IPS-NIHi7 (cell line): ENCODE measurements around the gene SNX14.
"Not testable (repeated sequence)": the region's sequence is repeated elsewhere in the genome, so short reads cannot be mapped to it uniquely, and the experiment has no call there.

Experiments used
- DNase-seq: peaks from one replicate; pipeline ENCODE4 v3.0.0; 2012; ENCODE audit warnings: mixed read lengths; ENCODE audit errors: extremely low spot score

SNX14 gene

DNA sequence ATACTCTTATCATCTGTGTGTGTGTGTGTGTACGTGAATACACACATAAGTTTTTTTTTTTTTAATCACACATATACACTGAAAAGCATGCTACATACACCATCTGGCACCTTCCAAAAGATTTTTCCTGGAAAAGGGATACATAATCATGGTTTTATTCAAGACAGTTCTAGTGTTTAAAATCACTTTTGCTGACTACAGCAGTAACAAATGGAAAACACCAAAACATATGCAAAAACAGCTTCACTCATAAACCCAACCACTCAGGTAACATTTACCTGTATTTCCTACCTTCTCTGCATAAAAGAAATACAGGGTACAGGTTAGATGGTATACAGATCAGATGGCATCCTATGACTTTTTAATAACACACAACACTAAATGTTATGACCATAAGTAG lies 2.5 kb downstream of the SNX14 start:
- no peak for DNase-seq

DNA sequence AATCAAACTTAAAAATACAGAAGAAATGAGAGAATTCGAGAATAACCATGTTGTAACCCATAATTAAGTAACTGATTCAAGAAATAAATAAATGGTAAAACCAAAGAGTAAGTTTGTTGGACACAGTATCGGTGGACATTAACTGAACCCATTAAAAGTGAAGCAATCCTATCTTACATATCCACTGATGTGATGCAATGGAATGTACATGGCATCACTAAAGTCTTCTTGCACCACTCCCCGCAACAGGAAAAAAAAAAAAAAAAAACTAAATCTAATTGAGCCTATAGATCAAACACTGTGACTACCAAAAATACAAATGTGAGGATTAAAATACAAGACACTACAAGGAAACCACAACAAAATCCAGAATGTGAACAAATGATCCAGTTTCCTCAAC lies 7.9 kb downstream of the SNX14 start:
- no peak for DNase-seq

DNA sequence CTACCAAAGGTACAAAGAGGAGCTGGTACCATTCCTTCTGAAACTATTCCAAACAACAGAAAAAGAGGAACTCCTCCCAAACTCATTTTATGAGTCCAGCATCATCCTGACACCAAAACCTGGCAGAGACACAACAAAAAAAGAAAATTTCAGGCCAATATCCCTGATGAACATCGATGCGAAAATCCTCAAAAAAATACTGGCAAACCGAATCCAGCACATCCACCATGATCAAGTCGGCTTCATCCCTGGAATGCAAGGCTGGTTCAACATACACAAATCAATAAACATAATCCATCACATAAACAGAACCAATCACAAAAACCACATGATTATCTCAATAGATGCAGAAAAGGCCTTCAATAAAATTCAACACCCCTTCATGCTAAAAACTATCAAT lies 10.8 kb downstream of the SNX14 start:
- DNase-seq = not testable (repeated sequence)

DNA sequence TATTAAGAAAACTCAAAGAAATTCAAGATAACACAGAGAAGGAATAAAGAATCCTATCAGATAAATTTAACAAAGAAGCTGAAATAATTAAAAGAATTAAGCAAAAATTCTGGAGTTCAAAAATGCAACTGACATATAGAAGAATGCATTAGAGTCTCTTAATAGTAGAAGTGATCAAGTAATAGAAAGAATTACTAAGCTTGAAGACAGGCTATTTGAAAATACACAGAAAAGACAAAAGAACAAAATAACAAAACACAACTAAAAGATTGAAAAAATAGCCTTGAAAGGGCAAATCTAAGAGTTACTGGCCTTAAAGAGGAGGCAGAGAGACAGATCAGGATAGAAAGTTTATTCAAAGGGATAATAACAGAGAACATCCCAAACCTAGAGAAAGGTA lies 12.1 kb downstream of the SNX14 start:
- DNase-seq = no peak

DNA sequence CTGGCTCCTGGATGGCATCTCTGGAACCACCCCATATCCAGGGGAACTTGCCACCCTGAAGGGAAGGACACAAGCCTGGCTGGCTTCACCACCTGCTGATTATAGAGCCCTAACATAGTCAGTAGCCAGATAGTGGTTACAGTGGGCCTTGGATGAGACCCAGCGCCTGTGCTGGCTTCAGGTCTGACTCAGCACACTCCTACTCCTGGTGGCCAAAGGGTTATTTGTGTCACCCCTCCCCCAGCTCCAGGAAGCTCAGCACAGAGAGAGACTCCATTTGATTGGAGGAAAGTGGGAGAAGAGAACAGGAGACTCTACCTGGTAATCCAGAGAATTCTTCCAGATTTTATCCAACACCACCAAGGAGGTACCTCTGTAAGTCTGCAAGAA lies 12.8 kb downstream of the SNX14 start:
- DNase-seq = peak; percentile 30

DNA sequence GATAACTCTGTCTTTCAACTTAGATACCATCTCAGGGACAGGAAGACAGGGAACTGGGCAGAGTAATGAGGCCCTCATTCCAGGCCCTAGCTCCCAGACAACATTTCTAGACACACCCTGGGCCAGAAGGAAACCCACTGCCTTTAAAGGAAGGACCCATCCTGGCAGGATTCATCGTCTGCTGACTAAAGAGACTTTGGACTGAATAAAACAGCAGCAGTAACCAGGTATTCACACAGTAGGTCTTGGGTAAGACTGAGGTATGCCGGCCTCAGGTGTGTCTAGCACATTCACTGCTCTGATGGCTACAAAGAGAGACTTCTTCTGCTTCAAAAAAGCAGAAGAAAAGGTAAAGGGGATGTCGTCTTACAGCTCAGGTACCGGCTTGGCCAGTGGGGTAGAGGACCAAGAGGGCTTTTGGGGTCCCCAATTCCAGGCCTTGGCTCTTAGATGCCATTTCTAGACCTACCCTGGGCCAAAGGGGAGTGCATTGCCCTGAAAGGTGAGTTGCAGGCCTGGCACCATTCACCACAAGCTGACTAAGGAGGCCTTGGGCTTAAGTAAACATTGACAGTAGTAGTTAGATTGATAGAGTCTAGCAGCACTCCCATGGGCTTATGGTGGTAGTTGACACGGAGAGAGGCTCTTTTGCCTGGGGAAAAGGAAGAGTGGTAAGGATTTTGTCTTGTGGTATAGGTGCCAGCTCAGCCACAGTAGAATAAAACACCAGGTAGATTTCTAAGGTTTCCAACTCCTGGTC lies 13.4 kb downstream of the SNX14 start:
- DNase-seq = no peak

DNA sequence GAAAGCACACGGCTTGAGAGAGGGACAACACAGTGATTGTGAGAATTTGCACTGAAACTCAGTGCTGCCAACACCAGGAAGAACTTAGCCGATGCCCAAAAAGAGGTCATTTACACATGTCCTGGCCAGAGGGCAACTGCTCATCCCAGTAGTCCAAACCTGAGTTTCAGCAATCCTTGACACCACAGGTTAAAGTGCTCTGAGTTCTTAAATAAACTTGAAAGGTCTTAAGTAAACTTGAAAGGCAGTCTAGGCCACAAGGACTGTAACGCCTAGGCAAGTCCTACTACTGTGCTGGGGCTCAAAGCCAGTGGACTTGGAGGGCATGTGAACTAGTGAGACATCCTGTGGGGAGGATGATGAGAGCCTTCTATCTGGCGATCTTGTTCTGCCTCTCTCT lies 14.1 kb downstream of the SNX14 start:
- no peak for DNase-seq

DNA sequence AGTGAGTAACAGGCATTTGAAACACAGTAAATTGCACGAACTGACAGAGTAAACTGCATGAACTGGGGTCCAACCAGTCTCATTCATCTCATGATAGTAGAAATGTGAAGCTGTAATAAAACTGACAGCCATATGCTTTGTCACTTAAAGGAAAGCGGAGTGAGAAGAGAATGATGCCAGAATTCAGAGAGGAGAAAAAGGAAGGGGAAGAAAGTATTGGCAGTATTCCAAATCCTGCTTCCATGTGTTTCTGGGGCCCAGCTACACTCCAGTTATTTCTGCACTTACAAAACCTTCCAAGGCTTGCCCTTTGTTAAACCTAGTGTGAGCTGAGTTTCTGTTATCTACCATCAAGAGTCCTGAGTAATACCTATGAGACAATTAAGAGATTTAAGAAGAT lies 17.2 kb downstream of the SNX14 start:
- no peak for DNase-seq

DNA sequence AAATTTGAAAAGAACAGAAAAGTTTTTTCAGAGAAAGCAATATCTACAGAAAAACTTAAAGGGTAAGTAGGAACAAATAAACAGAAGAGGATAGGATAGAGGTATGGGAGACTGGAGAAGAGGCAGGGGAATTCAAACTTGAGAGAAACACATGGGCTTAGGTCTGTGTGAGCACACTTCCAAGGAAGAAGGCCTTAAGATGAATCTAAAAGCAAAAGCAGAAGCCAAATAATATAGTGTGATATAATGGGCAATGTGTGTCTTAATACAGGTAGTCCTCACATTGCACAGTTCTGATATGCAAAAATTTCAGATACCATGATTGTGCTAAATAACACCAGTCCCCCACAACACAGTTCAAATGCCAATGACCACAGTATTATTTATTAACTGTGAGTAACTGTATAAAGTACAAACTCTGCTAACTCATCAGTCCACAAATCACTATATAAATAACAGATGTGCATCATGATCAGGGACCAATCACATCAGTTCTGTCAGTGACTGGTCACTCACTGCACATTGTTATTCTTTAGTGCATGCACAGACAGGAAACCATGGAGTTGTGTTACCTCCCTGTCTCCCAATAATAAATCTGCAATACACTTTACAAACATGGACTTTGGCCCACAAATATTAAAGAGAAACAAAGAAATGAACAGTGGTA lies 18.6 kb downstream of the SNX14 start:
- DNase-seq = no peak

DNA sequence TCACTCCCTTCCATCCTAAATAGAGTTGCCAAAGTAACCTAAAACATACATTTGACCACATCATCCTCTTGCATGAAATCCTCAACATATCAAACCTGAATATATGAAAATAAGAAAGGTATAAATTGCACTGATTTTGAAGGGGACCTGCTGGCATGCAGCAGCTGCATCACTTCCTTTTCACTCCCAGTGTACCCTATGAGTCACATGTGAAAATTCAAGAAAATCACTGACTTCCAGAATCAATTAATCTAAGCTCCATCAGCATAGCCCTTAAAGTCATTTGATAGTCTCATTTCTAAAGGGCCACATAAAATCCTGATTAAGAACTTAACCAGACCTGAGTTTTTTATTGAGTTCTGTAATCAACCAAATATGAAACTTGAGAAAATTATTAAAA lies 24.3 kb downstream of the SNX14 start:
- no peak for DNase-seq

DNA sequence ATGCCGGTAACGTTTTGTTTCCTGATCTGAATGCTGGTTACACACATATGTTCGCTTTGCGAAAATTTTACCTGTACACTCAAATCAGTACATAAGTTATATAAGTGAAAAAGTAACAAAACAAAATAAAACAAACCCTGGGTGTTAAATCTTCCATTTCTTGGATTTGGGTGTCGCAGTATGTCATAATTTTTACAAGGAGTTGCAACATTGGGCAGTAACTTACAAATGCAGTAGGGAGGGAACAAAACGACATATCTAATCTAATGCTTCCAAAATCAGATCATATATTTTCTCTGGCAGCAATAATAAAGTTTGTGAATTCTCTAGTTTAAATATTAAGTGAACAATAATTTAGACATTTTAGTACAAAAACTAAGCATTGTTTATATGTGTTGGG lies 25.2 kb downstream of the SNX14 start:
- no peak for DNase-seq

DNA sequence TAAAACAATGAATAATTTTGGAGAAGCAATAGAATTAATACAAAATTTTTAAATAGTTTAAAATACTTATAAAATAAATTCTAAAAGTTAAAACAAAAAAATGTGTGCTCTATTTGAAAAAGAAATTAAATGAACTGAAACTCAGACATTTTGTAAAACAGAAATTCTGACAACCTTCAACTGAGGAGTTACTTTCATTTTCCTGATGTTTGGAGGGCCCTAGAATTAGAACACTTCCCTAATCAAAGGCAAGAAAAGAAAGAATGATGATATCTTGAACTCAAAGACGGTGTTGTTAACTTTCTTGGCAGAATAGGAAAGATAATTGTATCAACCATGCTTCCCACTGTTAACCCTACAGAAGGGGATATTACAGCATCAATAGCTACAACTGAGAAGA lies 27.9 kb downstream of the SNX14 start:
- DNase-seq = no peak

DNA sequence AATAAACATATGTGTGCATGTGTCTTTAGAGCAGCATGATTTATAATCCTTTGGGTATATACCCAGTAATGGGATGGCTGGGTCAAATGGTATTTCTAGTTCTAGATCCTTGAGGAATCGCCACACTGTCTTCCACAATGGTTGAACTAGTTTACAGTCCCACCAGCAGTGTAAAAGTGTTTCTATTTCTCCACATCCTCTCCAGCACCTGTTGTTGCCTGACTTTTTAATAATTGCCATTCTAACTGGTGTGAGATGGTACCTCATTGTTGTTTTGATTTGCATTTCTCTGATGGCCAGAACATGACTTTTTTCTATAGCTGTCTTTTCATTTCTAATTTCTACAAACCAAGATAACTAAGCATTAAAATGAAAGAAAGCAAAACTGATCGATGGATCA lies 29.4 kb downstream of the SNX14 start:
- not testable (repeated sequence) for DNase-seq

DNA sequence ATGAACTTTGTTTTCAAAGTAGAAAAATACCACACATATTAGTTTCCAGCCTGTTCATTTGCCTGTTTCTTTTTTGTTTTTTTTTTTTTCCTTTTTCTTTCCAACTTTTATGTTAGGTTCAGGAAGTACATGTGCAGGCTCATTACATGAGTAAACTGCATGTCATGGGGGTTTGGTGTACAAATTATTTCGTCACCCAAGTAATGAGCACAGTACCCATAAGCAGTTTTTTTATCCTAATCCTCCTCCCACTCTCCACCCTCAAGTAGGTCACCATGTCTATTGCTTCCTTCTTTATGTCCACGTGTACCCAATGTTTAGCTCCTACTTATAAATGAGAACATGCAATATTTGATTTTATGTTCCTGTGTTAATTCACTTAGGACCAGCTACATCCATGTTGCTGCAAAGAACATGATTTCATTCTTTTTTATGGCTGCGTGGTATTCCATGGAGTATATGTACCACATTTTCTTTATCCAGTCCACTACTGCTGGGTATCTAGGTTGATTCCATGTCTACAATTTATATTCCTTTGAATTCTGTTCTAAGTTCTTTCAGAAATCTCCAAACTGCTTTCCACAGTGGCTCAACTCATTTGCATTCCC lies 31.8 kb downstream of the SNX14 start:
- DNase-seq = no peak

DNA sequence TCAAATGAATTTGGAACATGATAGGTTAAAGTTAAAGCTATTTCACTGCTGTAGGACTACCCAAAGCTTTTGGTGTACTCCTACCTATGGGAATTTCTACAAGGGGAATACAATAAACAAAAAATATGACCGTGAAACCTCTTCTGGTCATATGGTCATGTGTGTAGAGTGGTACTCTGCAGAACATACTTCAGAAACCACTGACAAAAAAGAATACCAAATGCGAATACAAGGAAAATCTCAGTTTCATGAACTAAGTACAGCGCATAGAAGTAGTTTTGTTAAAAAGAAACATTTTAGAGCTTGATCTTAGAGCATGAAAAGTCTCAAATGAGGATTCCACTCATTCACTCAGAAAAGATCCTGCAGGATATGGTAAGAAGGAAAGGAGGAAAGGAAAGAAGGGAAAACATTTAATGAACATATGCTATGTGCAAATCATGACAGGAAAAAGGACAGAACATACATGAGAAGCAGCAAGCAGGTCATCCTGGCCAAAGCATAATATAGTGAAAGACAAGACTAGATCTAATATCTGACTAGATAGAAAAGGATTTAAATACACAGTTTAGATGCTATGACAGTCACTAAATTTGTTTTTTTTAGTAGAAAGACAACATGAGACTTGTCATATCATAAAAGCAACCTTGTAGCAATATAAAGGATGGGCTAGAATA lies 36.5 kb downstream of the SNX14 start:
- no peak for DNase-seq

DNA sequence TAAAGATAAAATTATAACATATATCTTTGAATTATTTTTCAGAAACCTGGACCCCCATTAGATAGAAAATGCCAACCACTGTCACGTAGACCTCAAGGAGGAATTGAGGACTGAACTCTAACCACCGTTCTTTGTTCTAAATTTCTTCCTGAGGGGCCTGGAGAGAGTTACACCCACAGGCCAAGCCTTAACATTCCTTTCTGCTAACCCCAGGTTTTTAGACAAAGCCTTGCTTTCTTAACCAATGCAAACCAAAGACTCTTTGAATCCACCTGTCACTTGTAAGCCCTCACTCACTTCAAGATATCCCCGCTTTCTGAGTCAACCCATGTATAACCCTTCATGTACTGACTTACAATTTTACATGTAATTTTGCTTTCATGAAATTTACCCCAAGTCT lies 41.0 kb downstream of the SNX14 start:
- peak; percentile 7 for DNase-seq

DNA sequence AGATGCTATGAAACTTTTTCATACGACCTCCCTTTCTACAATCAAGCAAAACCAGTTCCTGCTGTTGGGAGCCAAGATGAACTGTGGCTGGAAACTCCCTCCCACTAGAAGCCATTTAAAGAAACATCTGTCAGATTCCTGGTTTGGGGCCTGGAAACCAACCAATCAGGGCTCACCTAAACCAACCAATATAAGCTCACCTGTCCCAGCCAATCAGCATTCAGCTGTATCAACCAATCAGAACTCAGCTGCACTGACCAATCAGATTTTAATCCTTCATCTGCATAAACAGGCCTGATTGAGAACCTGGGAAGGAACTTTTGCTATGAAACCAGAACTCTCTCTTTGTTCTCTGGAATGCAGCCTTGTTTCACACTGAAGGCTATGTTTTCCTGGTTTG lies 42.4 kb downstream of the SNX14 start:
- peak; percentile 9 for DNase-seq

DNA sequence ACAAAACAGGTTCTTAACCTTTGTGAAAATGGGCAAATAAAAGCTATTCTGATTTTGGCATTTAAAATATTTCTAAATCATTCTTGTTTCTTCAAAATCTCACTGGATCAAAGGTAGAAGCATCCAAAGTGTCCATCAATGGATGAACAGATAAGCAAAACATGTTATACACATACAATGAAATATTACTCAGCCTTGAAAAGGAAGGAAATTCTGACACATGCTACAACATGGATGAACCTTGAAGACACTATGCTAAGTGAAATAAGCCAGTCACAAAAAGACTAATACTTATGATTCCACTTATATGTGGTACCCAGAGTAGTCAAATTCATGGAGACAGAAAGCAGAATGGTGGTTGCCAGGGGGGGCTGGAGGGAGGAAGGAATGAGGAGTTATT lies 45.9 kb downstream of the SNX14 start:
- DNase-seq = no peak

DNA sequence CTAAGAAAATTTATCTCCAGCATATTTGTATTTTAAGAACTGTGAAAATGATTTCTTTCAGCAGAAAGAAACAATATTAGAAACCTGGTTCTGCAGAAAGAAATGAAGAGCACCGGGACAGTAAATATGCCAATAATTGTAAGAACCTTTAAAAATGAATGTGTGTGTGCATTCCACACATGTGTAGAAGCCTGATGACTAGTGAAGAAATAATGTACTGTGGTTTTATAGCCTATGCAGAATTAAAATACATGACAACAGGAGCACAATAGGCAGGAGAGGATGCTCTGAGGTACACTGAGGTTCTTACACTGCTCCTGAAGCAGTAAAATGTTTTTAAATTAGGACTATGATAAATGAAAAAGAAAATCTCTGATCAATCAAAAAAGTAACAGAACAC lies 48.9 kb downstream of the SNX14 start:
- no peak for DNase-seq

DNA sequence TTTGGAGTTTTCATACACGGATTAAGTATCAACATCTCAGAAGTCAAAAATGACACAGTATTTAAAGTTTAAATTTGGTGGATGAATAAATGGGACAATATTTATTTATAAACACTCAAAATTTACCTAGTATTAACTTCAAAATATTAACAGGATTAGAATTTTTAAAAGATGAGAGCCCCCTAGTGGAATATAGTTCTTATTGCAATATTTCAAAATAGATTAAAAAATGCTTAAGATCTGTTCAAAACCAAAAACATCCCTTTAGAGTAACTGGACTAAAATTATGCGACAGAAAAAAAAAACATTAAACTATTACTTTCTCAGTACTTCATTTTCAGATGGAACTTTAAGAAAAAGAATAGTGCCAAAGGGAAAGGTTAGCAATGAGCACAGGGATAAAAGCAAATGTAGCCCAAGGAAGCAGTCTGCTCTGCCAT lies 56.6 kb downstream of the SNX14 start:
- DNase-seq = no peak

DNA sequence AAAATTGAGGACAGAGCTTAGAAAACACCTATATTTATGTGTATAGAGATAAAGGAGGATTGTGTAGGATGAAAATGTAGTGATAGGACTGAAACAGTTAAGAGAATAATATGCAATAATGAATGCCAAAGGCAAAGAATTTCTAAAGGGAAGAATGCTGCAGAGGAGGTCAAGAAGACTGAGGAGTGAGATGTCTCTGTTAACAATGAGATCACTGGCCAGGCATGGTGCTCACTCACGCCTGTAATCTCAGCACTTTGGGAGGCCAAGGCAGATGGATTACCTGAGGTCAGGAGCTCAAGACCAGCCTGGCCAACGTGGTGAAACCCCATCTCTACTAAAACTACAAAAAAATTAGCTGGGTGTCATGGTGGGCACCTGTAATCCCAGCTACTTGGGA lies 69.4 kb downstream of the SNX14 start:
- not testable (repeated sequence) for DNase-seq

DNA sequence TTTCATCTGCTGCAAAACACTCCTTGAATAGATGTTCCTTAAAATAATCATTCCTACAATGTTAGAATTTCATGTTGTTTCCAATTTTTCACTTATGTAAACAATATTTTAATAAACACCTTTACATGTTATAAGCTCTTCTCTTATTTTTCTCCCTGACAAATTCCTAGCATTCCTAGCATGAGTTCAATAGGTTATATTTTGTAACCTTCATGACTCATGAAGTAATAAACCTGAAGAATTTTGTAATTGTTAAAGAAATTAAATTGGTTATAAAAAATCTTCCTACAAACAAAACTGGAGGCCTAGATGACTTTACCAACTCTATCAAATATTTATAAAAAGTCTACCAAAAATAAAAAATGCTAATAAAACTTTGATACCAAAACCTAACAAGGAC lies 77.5 kb downstream of the SNX14 start:
- DNase-seq = no peak
